Measurements from ENCODE around the gene CNOT9. TPM values are rescaled to one million over a fixed set of nuclear protein-coding genes. Genes with fewer than 3 reads are reported as not detected.
A peak's percentile ranks its signal among the peaks of the same experiment; 100 is the strongest.

The CNOT9 gene
- total RNA-seq, 2 donors from 2014 or later = 74.1 to 102 TPM

GRCh38 chr2:218564056-218564455, 4.6 kb upstream of the CNOT9 start:
- H3K4me3 Mint-ChIP-seq = no peak overlapping the region
- no peaks in the 10 kb centered on the region for H3K9me3 Mint-ChIP-seq
- ATAC-seq (replicated peaks) = no peak
- H3K27me3 Mint-ChIP-seq = no peaks in the 10 kb centered on the region
- peaks cover 100% of the 10 kb centered on the region for H3K36me3 Mint-ChIP-seq (ENCODE audit: low read depth)
- H3K4me1 Mint-ChIP-seq = peaks cover 27% of the 10 kb centered on the region
- no peak overlapping the region for H3K27ac Mint-ChIP-seq

- H3K27ac Mint-ChIP-seq = peak overlapping the region; percentile 89
- no peak for ATAC-seq (replicated peaks)
- H3K36me3 Mint-ChIP-seq (ENCODE audit: low read depth) = peaks cover 100% of the 10 kb centered on the region
- H3K27me3 Mint-ChIP-seq = no peaks in the 10 kb centered on the region
- peak overlapping the region; percentile 91 for H3K4me3 Mint-ChIP-seq
- peaks cover 42% of the 10 kb centered on the region for H3K4me1 Mint-ChIP-seq
- H3K9me3 Mint-ChIP-seq = no peaks in the 10 kb centered on the region
These were observed 2.3 kb upstream of the CNOT9 start for GRCh38 chr2:218566296-218566695.

- H3K4me3 Mint-ChIP-seq = peak overlapping the region; percentile 91
- peak overlapping the region; percentile 89 for H3K27ac Mint-ChIP-seq
- peaks cover 100% of the 10 kb centered on the region for H3K36me3 Mint-ChIP-seq (ENCODE audit: low read depth)
- H3K4me1 Mint-ChIP-seq = peaks cover 42% of the 10 kb centered on the region
- H3K27me3 Mint-ChIP-seq = no peaks in the 10 kb centered on the region
- peak; percentile 52 for ATAC-seq (replicated peaks)
- H3K9me3 Mint-ChIP-seq = no peaks in the 10 kb centered on the region
These were observed 846 bp upstream of the CNOT9 start for GRCh38 chr2:218567797-218568189.

- H3K9me3 Mint-ChIP-seq = no peaks in the 10 kb centered on the region
- H3K4me3 Mint-ChIP-seq = peak overlapping the region; percentile 91
- peak overlapping the region; percentile 89 for H3K27ac Mint-ChIP-seq
- H3K27me3 Mint-ChIP-seq = no peaks in the 10 kb centered on the region
- H3K4me1 Mint-ChIP-seq = peaks cover 36% of the 10 kb centered on the region
- H3K36me3 Mint-ChIP-seq (ENCODE audit: low read depth) = peaks cover 100% of the 10 kb centered on the region
- peak; percentile 54 for ATAC-seq (replicated peaks)
These were observed 396 bp downstream of the CNOT9 start for GRCh38 chr2:218569038-218569431.

GRCh38 chr2:218569661-218570500, 1.2 kb downstream of the CNOT9 start:
- Mint-ChIP-seq H3K27ac (peak overlapping the region; percentile 89), H3K36me3 (ENCODE audit: low read depth) (peaks cover 100% of the 10 kb centered on the region), H3K4me1 (peaks cover 30% of the 10 kb centered on the region), H3K9me3 (no peaks in the 10 kb centered on the region), H3K27me3 (no peaks in the 10 kb centered on the region), H3K4me3 (peak overlapping the region; percentile 91)
- ATAC-seq (replicated peaks) = no peak

DNA sequence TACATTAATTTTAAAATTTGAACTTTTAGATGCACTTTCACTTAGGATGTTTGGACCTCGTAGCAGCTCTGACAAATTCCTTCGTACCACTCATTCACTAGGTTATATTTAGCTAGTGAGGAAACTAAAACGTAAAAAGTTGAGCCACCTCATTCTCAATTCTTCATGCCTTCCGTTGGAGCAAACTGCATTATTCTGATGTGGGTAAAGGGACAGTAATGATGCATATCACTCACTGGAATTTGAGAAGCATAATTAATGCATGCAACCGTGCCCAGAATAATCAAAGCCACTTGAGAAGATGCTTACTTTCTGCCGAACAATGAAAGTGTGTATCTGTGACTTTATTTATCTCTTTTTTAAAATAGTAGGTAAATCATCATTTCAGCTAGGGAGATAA, 2.2 kb downstream of the CNOT9 start:
- no peaks in the 10 kb centered on the region for H3K27me3 Mint-ChIP-seq
- peak overlapping the region; percentile 89 for H3K27ac Mint-ChIP-seq
- H3K9me3 Mint-ChIP-seq = no peaks in the 10 kb centered on the region
- H3K4me3 Mint-ChIP-seq = peak overlapping the region; percentile 91
- H3K36me3 Mint-ChIP-seq (ENCODE audit: low read depth) = peaks cover 100% of the 10 kb centered on the region
- ATAC-seq (replicated peaks) = no peak
- H3K4me1 Mint-ChIP-seq = peaks cover 30% of the 10 kb centered on the region

- peaks cover 9% of the 10 kb centered on the region for H3K4me1 Mint-ChIP-seq
These were observed 8.2 kb downstream of the CNOT9 start for GRCh38 chr2:218576854-218577253.

DNA sequence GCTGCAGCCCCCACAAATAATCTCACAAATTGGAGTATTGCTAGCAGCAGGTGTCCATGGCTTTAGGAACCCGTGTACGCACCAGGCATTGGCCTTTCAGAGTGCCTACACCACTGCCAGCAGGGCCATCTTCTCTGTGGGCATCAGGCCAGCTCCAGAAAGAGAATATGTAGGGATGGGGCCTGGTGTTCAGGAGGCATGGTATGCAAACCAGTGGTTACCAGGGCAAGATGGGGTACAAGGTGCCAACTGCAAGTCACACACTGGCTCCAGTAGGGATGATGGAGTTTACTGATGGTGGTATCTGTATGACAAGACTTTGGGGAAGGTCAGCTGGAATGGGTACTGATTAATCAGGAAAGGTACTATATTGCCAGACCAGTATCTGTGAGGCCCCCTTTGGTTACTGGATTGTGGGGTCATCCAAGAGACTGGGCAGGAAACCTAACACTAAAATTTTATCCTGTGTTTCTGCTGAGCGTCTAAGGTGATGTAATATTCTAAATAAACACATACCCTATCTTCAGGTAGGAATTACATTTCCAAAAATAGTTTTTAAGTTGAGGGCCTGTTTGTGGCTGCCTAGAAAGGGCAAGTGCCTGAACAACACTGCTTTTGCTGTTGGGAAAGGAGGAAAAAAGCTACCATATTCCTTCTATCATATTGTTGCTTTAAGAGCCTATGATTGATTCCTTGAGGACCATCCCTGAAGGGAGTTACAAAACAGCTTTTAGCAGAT, 9.0 kb downstream of the CNOT9 start:
- no peak overlapping the region for H3K4me3 Mint-ChIP-seq
- peaks cover 91% of the 10 kb centered on the region for H3K36me3 Mint-ChIP-seq (ENCODE audit: low read depth)
- no peak for ATAC-seq (replicated peaks)
- H3K27ac Mint-ChIP-seq = peak overlapping the region; percentile 29
- peaks cover 9% of the 10 kb centered on the region for H3K4me1 Mint-ChIP-seq
- no peaks in the 10 kb centered on the region for H3K27me3 Mint-ChIP-seq
- no peaks in the 10 kb centered on the region for H3K9me3 Mint-ChIP-seq

More at GRCh38 chr2:218576854-218577253, 8.2 kb downstream of the CNOT9 start:
- Mint-ChIP-seq H3K27me3 (no peaks in the 10 kb centered on the region), H3K9me3 (no peaks in the 10 kb centered on the region), H3K36me3 (ENCODE audit: low read depth) (peaks cover 91% of the 10 kb centered on the region), H3K27ac (no peak overlapping the region), H3K4me3 (no peak overlapping the region)
- no peak for ATAC-seq (replicated peaks)

DNA sequence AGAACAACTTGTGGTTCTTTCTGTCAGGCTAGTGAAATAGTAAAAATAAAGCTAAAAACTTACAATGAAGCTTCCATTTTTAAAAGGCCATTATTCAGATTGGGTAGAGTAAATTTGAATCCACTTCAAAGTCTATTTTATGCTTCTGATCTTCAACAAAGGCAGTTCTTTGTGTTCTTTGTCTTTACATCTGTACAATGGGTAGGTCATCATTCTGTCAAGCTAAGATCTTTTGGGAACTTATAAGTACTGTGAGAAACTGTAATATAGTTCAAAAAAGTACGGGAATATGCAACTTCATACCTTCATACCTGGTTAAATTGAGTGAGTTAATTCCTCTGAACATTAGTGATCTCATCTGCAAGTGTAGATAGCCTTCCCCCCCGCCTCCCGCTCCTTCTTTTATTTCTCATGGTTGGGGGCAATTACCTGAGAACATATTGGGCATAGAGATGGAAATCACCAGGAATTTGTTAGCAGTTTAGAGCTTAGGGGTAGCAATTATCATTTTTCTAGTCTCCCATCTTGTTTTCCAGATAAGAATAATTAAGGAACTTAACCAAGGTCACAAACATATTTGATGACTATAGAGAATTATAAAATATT, 9.7 kb downstream of the CNOT9 start:
- H3K36me3 Mint-ChIP-seq (ENCODE audit: low read depth) = peaks cover 91% of the 10 kb centered on the region
- no peak overlapping the region for H3K4me3 Mint-ChIP-seq
- no peak for ATAC-seq (replicated peaks)

DNA sequence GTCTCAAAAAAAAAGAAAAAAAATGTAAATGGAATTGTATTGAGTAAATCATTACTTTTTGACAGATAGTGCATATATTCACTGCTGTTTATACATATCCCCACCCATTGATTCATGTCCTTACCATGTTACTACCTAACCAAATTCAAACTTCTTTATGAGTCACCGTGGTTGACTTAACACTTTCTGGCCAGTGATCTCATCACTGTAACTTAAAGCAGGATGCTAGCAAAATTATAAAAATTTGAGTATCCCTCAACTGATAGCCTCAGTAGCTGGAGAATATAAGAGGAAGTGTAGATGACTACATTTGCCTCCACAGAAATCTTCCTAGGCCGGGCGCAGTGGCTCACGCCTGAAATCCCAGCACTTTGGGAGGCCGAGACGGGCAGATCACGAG, 13.4 kb downstream of the CNOT9 start:
- Mint-ChIP-seq H3K4me1 (peaks cover 9% of the 10 kb centered on the region), H3K9me3 (no peaks in the 10 kb centered on the region), H3K27ac (peak overlapping the region; percentile 56), H3K36me3 (ENCODE audit: low read depth) (peaks cover 92% of the 10 kb centered on the region), H3K4me3 (no peak overlapping the region), H3K27me3 (no peaks in the 10 kb centered on the region)
- peak; percentile 100 for ATAC-seq (replicated peaks)

More for the DNA sequence above, 9.7 kb downstream of the CNOT9 start:
- Mint-ChIP-seq H3K27ac (peak overlapping the region; percentile 29), H3K9me3 (no peaks in the 10 kb centered on the region), H3K27me3 (no peaks in the 10 kb centered on the region), H3K4me1 (peaks cover 9% of the 10 kb centered on the region)

DNA sequence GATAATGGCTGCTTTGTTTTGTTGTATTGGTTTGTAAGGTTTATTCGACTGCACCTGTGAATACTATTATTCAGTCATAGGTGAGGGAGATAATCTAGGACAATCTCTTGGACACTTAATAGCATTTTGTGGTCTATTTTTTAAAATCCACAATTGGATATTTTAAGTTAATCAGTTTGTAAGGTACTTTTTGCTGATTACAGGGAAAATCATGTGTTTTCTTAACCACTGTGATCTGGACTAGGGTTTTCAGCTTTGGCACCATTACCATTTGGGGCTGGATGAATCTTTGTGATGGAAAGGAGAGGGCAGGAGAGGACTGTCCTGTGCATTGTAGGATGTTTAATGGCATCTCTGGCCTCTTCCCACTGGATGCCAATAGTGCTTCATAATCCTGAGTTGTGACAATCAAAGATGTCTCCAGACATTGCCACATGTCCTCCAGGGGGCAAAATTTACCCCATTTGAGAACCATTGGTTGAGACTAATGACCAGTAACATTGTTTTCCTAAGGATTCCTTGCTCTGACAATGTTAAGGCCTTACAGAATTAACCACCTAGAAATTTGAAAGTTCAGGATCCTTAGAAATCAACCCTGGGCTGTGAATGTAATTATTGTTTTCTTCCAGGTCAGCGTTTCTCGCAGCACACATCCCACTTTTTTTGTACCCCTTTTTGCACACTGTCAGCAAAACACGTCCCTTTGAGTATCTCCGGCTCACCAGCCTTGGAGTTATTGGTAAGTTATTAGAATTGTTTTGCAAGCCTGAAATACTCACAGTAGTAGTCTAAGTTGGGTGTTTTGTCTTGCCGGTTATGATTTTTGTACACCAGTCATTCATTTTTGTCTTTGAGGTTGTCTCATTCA, 15.6 kb downstream of the CNOT9 start:
- ATAC-seq (replicated peaks) = no peak
- no peaks in the 10 kb centered on the region for H3K4me1 Mint-ChIP-seq
- no peak overlapping the region for H3K27ac Mint-ChIP-seq
- no peak overlapping the region for H3K4me3 Mint-ChIP-seq
- peaks cover 94% of the 10 kb centered on the region for H3K36me3 Mint-ChIP-seq (ENCODE audit: low read depth)
- H3K9me3 Mint-ChIP-seq = no peaks in the 10 kb centered on the region
- H3K27me3 Mint-ChIP-seq = no peaks in the 10 kb centered on the region

GRCh38 chr2:218585541-218585940, 16.9 kb downstream of the CNOT9 start:
- Mint-ChIP-seq H3K36me3 (ENCODE audit: low read depth) (peaks cover 100% of the 10 kb centered on the region), H3K9me3 (no peaks in the 10 kb centered on the region)
- ATAC-seq (replicated peaks) = no peak

GRCh38 chr2:218605432-218605831, 36.8 kb downstream of the CNOT9 start:
- no peaks in the 10 kb centered on the region for H3K4me1 Mint-ChIP-seq
- H3K9me3 Mint-ChIP-seq = no peaks in the 10 kb centered on the region
- no peak overlapping the region for H3K27ac Mint-ChIP-seq
- no peak for ATAC-seq (replicated peaks)
- H3K36me3 Mint-ChIP-seq (ENCODE audit: low read depth) = no peaks in the 10 kb centered on the region
- H3K4me3 Mint-ChIP-seq = no peak overlapping the region
- H3K27me3 Mint-ChIP-seq = peaks cover 19% of the 10 kb centered on the region

More at GRCh38 chr2:218585541-218585940, 16.9 kb downstream of the CNOT9 start:
- no peaks in the 10 kb centered on the region for H3K4me1 Mint-ChIP-seq
- H3K27ac Mint-ChIP-seq = no peak overlapping the region
- H3K27me3 Mint-ChIP-seq = no peaks in the 10 kb centered on the region
- H3K4me3 Mint-ChIP-seq = no peak overlapping the region

All from activated T-helper 17 cell treated with anti-CD3 and anti-CD28 coated beads, Interleukin-2, amount 50 U/mL, for 72 hours (primary cell).